HCT116 (cell line): ENCODE measurements around the gene ZNF653. TPM values are rescaled to one million over a fixed set of nuclear protein-coding genes. Genes with fewer than 3 reads are reported as not detected.

Experiments used
- ATAC-seq: fragments of 200-7000 bp; cut with Tn5 transposase; 2 replicates; pipeline ENCODE4 v1.9.1; 2020; ENCODE audit warnings: mild to moderate bottlenecking, moderate library complexity
- BruUV-seq: library from RNA; stranded (reverse); fragments of 400-500 nt; replicated peaks from 2 replicates; lab custom pipeline; 2021; lab: Mats Ljungman, UMichigan
- CTCF ChIA-PET: fragments of 300-600 bp; sonication (Branson Sonifier 250); formaldehyde crosslinking; loops from one replicate; lab custom pipeline; 2021; ENCODE audit warnings: antibody characterized with exemption; lab: Charles Lee
- POLR2A ChIA-PET: fragments of 300-600, 350-600 bp; sonication (Branson Sonifier 250); formaldehyde crosslinking; loops from one replicate; lab custom pipeline; 2021; ENCODE audit warnings: antibody characterized with exemption; lab: Charles Lee
- RAD21 ChIA-PET, 2 experiments: fragments of 300-600 bp; sonication (Branson Sonifier 250); formaldehyde crosslinking; loops; one replicate each; lab custom pipeline; 2023; ENCODE audit warnings: low total read pairs in 2 of 2; ENCODE audit not compliant: uncharacterized antibody in 2 of 2, unreplicated experiment in 2 of 2, low non-redundant PET in 1 of 2; lab: Charles Lee
- DNase-seq: peaks from one replicate; pipeline ENCODE4 v3.0.0-alpha.2; 2010; ENCODE audit warnings: low read depth, low spot score
- H2AFZ ChIP-seq: fragments of 200-600 bp; shearing (Covaris generic), sonication (generic); 2 replicates; pipeline ENCODE4 v1.6.1; 2017; ENCODE audit warnings: low read depth, mixed run types, mixed read lengths, antibody characterized with exemption, low read length; ENCODE audit not compliant: poor library complexity, severe bottlenecking
- H3K27ac ChIP-seq: 2 replicates; pipeline ENCODE4 v1.5.1; 2012; ENCODE audit warnings: low read depth, low read length
- H3K27me3 ChIP-seq: fragments of 200-600 bp; sonication (generic); 2 replicates; pipeline ENCODE4 v1.6.1; 2016; ENCODE audit warnings: mixed run types, low read length, mixed read lengths; ENCODE audit not compliant: insufficient read depth
- H3K36me3 ChIP-seq, 2 experiments: fragments of 200-500 bp in 1 of 2; fragments of 200-600 bp in 1 of 2; sonication (Bioruptor generic) in 1 of 2; sonication (generic) in 1 of 2; 2 replicates each; pipeline versions ENCODE4 v1.5.1 to v1.6.1; 2014 to 2016; ENCODE audit warnings: low read length in 2 of 2, inconsistent platforms in 1 of 2, mixed read lengths in 1 of 2, mixed run types in 1 of 2; ENCODE audit not compliant: insufficient read depth in 2 of 2, control insufficient read depth in 1 of 2
- H3K4me1 ChIP-seq, 2 experiments: fragments of 200-600 bp in 1 of 2; sonication (generic) in 1 of 2; 2 replicates each; pipeline versions ENCODE4 v1.5.1 to v1.6.1; 2012 to 2017; ENCODE audit warnings: low read length in 2 of 2, inconsistent platforms in 1 of 2, mild to moderate bottlenecking in 1 of 2, mixed read lengths in 1 of 2, mixed run types in 1 of 2, moderate library complexity in 1 of 2; ENCODE audit not compliant: insufficient read depth in 2 of 2, control insufficient read depth in 1 of 2
- H3K4me2 ChIP-seq: fragments of 200-600 bp; sonication (generic); 2 replicates; pipeline ENCODE4 v1.6.1; 2017; ENCODE audit warnings: mixed run types, low read length, mixed read lengths
- H3K4me3 ChIP-seq, 2 experiments: fragments of 200-600 bp in 1 of 2; sonication (generic) in 1 of 2; replicated peaks in 1 of 2; 2 replicates each; pipeline ENCODE4 v1.5.1; 2011 to 2016; ENCODE audit warnings: low read length in 2 of 2, control low read depth in 1 of 2, low read depth in 1 of 2, mild to moderate bottlenecking in 1 of 2, mixed read lengths in 1 of 2, mixed run types in 1 of 2
- H3K79me2 ChIP-seq: fragments of 200-600 bp; sonication (generic); 2 replicates; pipeline ENCODE4 v1.6.1; 2017; ENCODE audit warnings: mild to moderate bottlenecking, mixed run types, low read length, moderate library complexity, mixed read lengths; ENCODE audit not compliant: insufficient read depth
- H3K9ac ChIP-seq: fragments of 200-600 bp; sonication (generic); 2 replicates; pipeline ENCODE4 v1.6.1; 2016; ENCODE audit warnings: low read length, mixed read lengths
- H3K9me2 ChIP-seq: fragments of 200-600 bp; sonication (generic), shearing (Covaris generic); 2 replicates; pipeline ENCODE4 v1.6.1; 2017; ENCODE audit warnings: mixed run types, mild to moderate bottlenecking, moderate library complexity; ENCODE audit not compliant: insufficient read depth
- H3K9me3 ChIP-seq, 2 experiments: fragments of 200-500 bp in 1 of 2; fragments of 200-600 bp in 1 of 2; sonication (Bioruptor generic) in 1 of 2; sonication (generic) in 1 of 2; 2 replicates each; pipeline ENCODE4 v1.6.1; 2014 to 2017; ENCODE audit warnings: low read length in 2 of 2, mixed read lengths in 2 of 2, inconsistent platforms in 1 of 2, low read depth in 1 of 2, mild to moderate bottlenecking in 1 of 2, mixed run types in 1 of 2, moderate library complexity in 1 of 2; ENCODE audit not compliant: control insufficient read depth in 1 of 2, insufficient read depth in 1 of 2
- H4K20me1 ChIP-seq: fragments of 200-600 bp; sonication (generic), shearing (Covaris generic); 2 replicates; pipeline ENCODE4 v1.6.1; 2017; ENCODE audit warnings: mixed run types, mild to moderate bottlenecking, moderate library complexity; ENCODE audit not compliant: insufficient read depth
- RAD21 ChIP-seq: IDR thresholded peaks from 2 replicates; pipeline ENCODE4 v1.6.1; 2012; ENCODE audit warnings: low read depth, mild to moderate bottlenecking
- SP1 ChIP-seq: IDR thresholded peaks from 2 replicates; pipeline ENCODE4 v1.6.1; 2012; ENCODE audit warnings: low read depth
- SRF ChIP-seq: IDR thresholded peaks from 2 replicates; pipeline ENCODE4 v1.6.1; 2012; ENCODE audit warnings: low read depth
- TCF7L2 ChIP-seq: IDR thresholded peaks from 2 replicates; pipeline ENCODE4 v1.7.0; 2011; ENCODE audit warnings: borderline replicate concordance, inconsistent platforms; ENCODE audit not compliant: insufficient read depth, insufficient read length; ENCODE audit errors: extremely low read depth
- intact Hi-C: fragments of 100-400 bp; cut with micrococcal nuclease; formaldehyde crosslinking; loops from 2 replicates; pipeline ENCODE4 v1.10.0; 2022
- total RNA-seq: library from RNA; stranded (reverse); gene quantifications from one replicate; pipeline ENCODE4 v1.2.1, GENCODE V29; 2021; ENCODE audit not compliant: unreplicated experiment
- TF ChIP-seq, protein P1 (sequence below): IDR thresholded peaks from 2 replicates; pipeline ENCODE4 v1.6.1; 2012
- TF ChIP-seq, protein P2 (sequence below): IDR thresholded peaks from 2 replicates; pipeline ENCODE4 v1.6.1; 2011; ENCODE audit warnings: mild to moderate bottlenecking, low read length, moderate library complexity; ENCODE audit not compliant: insufficient replicate concordance; ENCODE audit errors: extremely low read depth

ZNF653 gene
- total RNA-seq, 1 experiment from 2014 or later = 16.1 TPM

DNA sequence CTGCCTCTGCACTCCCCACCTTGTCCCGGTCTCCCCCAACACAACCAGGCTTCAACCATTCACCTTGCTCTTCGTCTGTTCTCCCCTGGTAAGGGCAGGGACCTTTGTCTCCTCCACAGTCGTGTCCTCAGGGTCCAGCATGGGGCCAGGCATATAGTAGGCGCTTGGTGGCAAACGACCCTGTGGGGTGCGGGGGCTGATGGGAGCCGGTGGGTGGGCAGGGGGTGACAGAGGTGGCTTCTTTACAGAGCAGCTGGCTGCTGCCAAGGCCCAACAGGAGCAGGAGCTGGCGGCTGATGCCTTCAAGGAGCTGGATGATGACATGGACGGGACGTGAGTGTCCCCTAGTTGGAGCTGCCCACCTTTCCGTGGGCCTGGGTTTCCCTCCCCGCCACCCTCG, 60.5 kb downstream of the ZNF653 start:
- H3K27me3 ChIP-seq = no peaks in the 10 kb centered on the region
- peaks cover 30 to 58% of the 10 kb centered on the region in 2 experiments; a peak in 3 of 4 replicates for H3K36me3 ChIP-seq
- no peak overlapping the region for H3K27ac ChIP-seq
- RAD21 ChIA-PET = interaction anchor here in 1 of 2 experiments (0.7 kb wide), 1 partner anchor 61 kb away, joined by 3 read pairs; the partner anchor contains the start of gene EPOR
- no peak overlapping the region for H2AFZ ChIP-seq
- H3K79me2 ChIP-seq = peaks cover 23% of the 10 kb centered on the region; the same call in 1 of the 2 replicates
- H3K9me3 ChIP-seq = no peaks in the 10 kb centered on the region
- TF ChIP-seq, protein P1, sequence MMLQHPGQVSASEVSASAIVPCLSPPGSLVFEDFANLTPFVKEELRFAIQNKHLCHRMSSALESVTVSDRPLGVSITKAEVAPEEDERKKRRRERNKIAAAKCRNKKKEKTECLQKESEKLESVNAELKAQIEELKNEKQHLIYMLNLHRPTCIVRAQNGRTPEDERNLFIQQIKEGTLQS = no peak
- TF ChIP-seq, protein P2, sequence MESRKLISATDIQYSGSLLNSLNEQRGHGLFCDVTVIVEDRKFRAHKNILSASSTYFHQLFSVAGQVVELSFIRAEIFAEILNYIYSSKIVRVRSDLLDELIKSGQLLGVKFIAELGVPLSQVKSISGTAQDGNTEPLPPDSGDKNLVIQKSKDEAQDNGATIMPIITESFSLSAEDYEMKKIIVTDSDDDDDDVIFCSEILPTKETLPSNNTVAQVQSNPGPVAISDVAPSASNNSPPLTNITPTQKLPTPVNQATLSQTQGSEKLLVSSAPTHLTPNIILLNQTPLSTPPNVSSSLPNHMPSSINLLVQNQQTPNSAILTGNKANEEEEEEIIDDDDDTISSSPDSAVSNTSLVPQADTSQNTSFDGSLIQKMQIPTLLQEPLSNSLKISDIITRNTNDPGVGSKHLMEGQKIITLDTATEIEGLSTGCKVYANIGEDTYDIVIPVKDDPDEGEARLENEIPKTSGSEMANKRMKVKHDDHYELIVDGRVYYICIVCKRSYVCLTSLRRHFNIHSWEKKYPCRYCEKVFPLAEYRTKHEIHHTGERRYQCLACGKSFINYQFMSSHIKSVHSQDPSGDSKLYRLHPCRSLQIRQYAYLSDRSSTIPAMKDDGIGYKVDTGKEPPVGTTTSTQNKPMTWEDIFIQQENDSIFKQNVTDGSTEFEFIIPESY = no peak
- TF ChIP-seq, all 23 proteins: peak for 0
- Histone ChIP-seq H3K9me2 (no peaks in the 10 kb centered on the region), H3K9ac (no peak overlapping the region), H3K4me3 (no peak overlapping the region), H3K4me2 (no peak overlapping the region), H4K20me1 (no peaks in the 10 kb centered on the region), H3K4me1 (no peaks in the 10 kb centered on the region)
- intact Hi-C loops = no loop called here
- no TSS peak for BruUV-seq
- ATAC-seq = no peak
- no peak for DNase-seq
- CTCF ChIA-PET = interaction anchor here (0.6 to 3.0 kb wide), 5 partner anchors 62 to 610 kb away, joined by 3 to 18 read pairs (median 4); partner anchors contain the start of gene SWSAP1
- POLR2A ChIA-PET = interaction anchor here (1.1 kb wide), 1 partner anchor 64 kb away, joined by 5 read pairs; no protein-coding TSS in a partner anchor

DNA sequence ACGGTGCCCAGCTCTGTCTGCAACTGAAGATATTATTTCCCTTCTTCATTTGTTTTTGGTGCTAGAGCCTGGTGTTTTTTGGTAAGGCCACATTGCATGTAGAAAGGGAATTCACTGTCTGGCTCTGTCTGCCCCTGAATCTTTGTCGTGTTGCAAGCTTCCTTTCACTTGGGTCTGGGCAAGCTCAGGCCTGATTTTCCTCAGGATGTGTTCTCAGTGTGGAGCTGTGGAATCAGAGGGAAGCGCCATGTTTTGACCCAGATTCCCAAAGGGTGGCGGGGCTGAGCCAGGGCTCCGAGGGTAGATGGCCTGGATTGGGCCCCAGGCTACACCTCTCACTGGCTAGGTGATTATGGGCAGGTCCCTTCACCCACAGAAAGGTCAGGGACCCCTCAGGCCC, 61.6 kb downstream of the ZNF653 start:
- Histone ChIP-seq H4K20me1 (no peaks in the 10 kb centered on the region), H3K4me2 (no peak overlapping the region), H3K9ac (no peak overlapping the region), H3K4me1 (no peaks in the 10 kb centered on the region), H2AFZ (no peak overlapping the region), H3K9me2 (no peaks in the 10 kb centered on the region), H3K9me3 (no peaks in the 10 kb centered on the region), H3K27ac (no peak overlapping the region), H3K79me2 (peaks cover 23% of the 10 kb centered on the region; the same call in 1 of the 2 replicates), H3K27me3 (no peaks in the 10 kb centered on the region), H3K36me3 (peaks cover 30 to 58% of the 10 kb centered on the region in 2 experiments; a peak in 3 of 4 replicates), H3K4me3 (no peak overlapping the region)
- BruUV-seq = no TSS peak
- ATAC-seq = no peak
- ChIA-PET CTCF (interaction anchor here (1.5 to 3.0 kb wide), 3 partner anchors 9 to 150 kb away, joined by 4 to 18 read pairs (median 6); partner anchors contain the start of genes ODAD3 and PRKCSH), POLR2A (interaction anchor here (1.5 kb wide), 1 partner anchor 63 kb away, joined by 4 read pairs; no protein-coding TSS in a partner anchor), RAD21 (no interaction called here)
- no peak for TF ChIP-seq TCF7L2
- no peak for TF ChIP-seq SP1
- TF ChIP-seq SRF = no peak
- no peak for TF ChIP-seq RAD21
- intact Hi-C loops = no loop called here
- DNase-seq = no peak
